ENCODE data around the gene FAM174B.

- TF ChIP-seq POLR2A (IDR thresholded peaks at IDR 0.05; ENCODE audit: low read length) (no peak), GATA1 (IDR thresholded peaks at IDR 0.05; ENCODE audit: low read depth, low read length) (no peak)
Observed at GRCh38 chr15:92664178-92664900, 8.8 kb upstream of the FAM174B start.
